ENCODE data around the gene GTF3C5.
"Not testable (repeated sequence)": the region's sequence is repeated elsewhere in the genome, so short reads cannot be mapped to it uniquely, and the experiment has no call there.

Gene GTF3C5

GRCh38 chr9:133056533-133056932 is 25.7 kb downstream of the GTF3C5 start:
- no peak for DNase-seq

GRCh38 chr9:133057006-133057405 is 26.2 kb downstream of the GTF3C5 start:
- no peak for DNase-seq

- no peak for DNase-seq
These were observed 26.8 kb downstream of the GTF3C5 start for GRCh38 chr9:133057553-133057952.

- DNase-seq, result no peak
These were observed 27.3 kb downstream of the GTF3C5 start for GRCh38 chr9:133058071-133058470.

GRCh38 chr9:133058550-133059320 is 27.9 kb downstream of the GTF3C5 start:
- no peak for DNase-seq

- DNase-seq, result no peak
These were observed 28.8 kb downstream of the GTF3C5 start for GRCh38 chr9:133059623-133060022.

- DNase-seq, result no peak
These were observed 29.6 kb downstream of the GTF3C5 start for GRCh38 chr9:133060417-133060841.

GRCh38 chr9:133061019-133061763 is 30.4 kb downstream of the GTF3C5 start:
- DNase-seq, result not testable (repeated sequence)

- DNase-seq, result not testable (repeated sequence)
These were observed 31.0 kb downstream of the GTF3C5 start, which contains the start of gene CEL for GRCh38 chr9:133061764-133062145. TSS of gene CEL (plus strand) at chr9:133061981. CDS start at chr9:133062003, 22 bp downstream.

- DNase-seq, result not testable (repeated sequence)
These were observed 31.8 kb downstream of the GTF3C5 start for GRCh38 chr9:133062569-133062968.

- no peak for DNase-seq
These were observed 32.3 kb downstream of the GTF3C5 start for GRCh38 chr9:133063159-133063499.

GRCh38 chr9:133063500-133064231 is 32.9 kb downstream of the GTF3C5 start:
- no peak for DNase-seq

- no peak for DNase-seq
These were observed 33.7 kb downstream of the GTF3C5 start for GRCh38 chr9:133064241-133065069.

- DNase-seq, result no peak
These were observed 34.2 kb downstream of the GTF3C5 start for GRCh38 chr9:133065070-133065388.

GRCh38 chr9:133066181-133066983 is 35.6 kb downstream of the GTF3C5 start:
- DNase-seq, result no peak

GRCh38 chr9:133067006-133067405 is 36.2 kb downstream of the GTF3C5 start:
- no peak for DNase-seq

GRCh38 chr9:133067813-133068212 is 37.0 kb downstream of the GTF3C5 start:
- DNase-seq, result no peak

GRCh38 chr9:133068431-133068830 is 37.6 kb downstream of the GTF3C5 start:
- not testable (repeated sequence) for DNase-seq

GRCh38 chr9:133070500-133070961 is 39.7 kb downstream of the GTF3C5 start:
- not testable (repeated sequence) for DNase-seq

GRCh38 chr9:133070985-133071384 is 40.2 kb downstream of the GTF3C5 start:
- DNase-seq, result not testable (repeated sequence)

- no peak for DNase-seq
These were observed 40.8 kb downstream of the GTF3C5 start for GRCh38 chr9:133071484-133072150.

Measured in DMS79 (cell line).